Measurements from ENCODE around the gene TNRC6C. TPM values are rescaled to one million over a fixed set of nuclear protein-coding genes. Genes with fewer than 3 reads are reported as not detected.

TNRC6C gene
- total and polyA plus RNA-seq, 4 donors = 2.2 to 25.9 (median 13.8) TPM

DNA sequence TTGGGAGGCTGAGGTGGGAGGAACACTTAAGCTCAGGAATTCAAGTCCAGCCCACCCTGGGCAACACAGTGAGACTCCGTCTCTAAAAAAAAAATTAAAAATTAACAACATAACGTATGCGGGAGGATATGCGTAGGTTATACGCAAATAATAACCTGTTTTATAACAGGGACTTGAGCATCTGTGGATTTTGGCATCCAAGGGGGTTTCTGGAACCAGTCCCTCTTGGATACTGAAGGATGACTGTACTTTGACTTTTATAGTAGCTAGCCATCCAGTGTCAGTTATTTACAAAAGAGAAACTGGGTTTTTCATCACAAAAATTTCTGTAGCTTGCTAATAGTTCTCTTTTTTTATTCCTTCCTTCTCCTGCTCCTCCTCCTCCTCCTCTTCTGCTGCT lies 64.5 kb downstream of the TNRC6C start:
- no peak for DNase-seq
- TF ChIP-seq CTCF (IDR thresholded peaks at IDR 0.05; ENCODE audit: control extremely low read depth, extremely low read depth) = no peak
- Histone ChIP-seq H3K27ac (ENCODE audit: low read depth in 1 of 2, low read length in 1 of 2) (no peak overlapping the region), H3K4me3 (no peak overlapping the region), H3K36me3 (ENCODE audit: control insufficient read depth in 4 of 4, insufficient read depth in 4 of 4, low read length in 4 of 4) (peaks cover 0 to 3% (median 2%) of the 10 kb centered on the region in 4 donors), H3K9me3 (ENCODE audit: control insufficient read depth in 4 of 4, insufficient read depth in 3 of 4, low read length in 3 of 4) (no peaks in the 10 kb centered on the region), H3K4me1 (ENCODE audit: control insufficient read depth in 5 of 5, insufficient read depth in 5 of 5, low read length in 5 of 5) (peaks cover 0 to 20% (median 15%) of the 10 kb centered on the region in 5 donors), H3K9ac (ENCODE audit: insufficient read depth in 1 of 2, low read length in 2 of 2) (no peak overlapping the region), H3K27me3 (ENCODE audit: control insufficient read depth in 3 of 3, insufficient read depth in 3 of 3, low read length in 2 of 3) (no peaks in the 10 kb centered on the region)
- no peak for ATAC-seq (ENCODE audit: insufficient read depth, low FRiP score)
- 87 to 88% methylated on average over 5 of the region's 5 CpGs for WGBS, 2 donors

- 49 to 79% methylated on average over 2 of the region's 2 CpGs for WGBS, 2 donors
- ATAC-seq (ENCODE audit: insufficient read depth, low FRiP score) (no peak), DNase-seq (no peak)
- Histone ChIP-seq H3K4me3 (no peak overlapping the region), H3K27me3 (ENCODE audit: control insufficient read depth in 3 of 3, insufficient read depth in 3 of 3, low read length in 2 of 3) (no peaks in the 10 kb centered on the region), H3K36me3 (ENCODE audit: control insufficient read depth in 4 of 4, insufficient read depth in 4 of 4, low read length in 4 of 4) (peaks cover 0 to 8% (median 1%) of the 10 kb centered on the region in 4 donors), H3K9ac (ENCODE audit: insufficient read depth in 1 of 2, low read length in 2 of 2) (no peak overlapping the region), H3K27ac (ENCODE audit: low read depth in 1 of 2, low read length in 1 of 2) (no peak overlapping the region), H3K9me3 (ENCODE audit: control insufficient read depth in 4 of 4, insufficient read depth in 3 of 4, low read length in 3 of 4) (peaks cover 0 to 3% (median 0%) of the 10 kb centered on the region in 4 donors), H3K4me1 (ENCODE audit: control insufficient read depth in 5 of 5, insufficient read depth in 5 of 5, low read length in 5 of 5) (peaks cover 0 to 20% (median 12%) of the 10 kb centered on the region in 5 donors)
- no peak for TF ChIP-seq CTCF (IDR thresholded peaks at IDR 0.05; ENCODE audit: control extremely low read depth, extremely low read depth)
These were observed 67.9 kb downstream of the TNRC6C start for GRCh38 chr17:78026381-78026780.

- Histone ChIP-seq H3K27me3 (ENCODE audit: control insufficient read depth in 3 of 3, insufficient read depth in 3 of 3, low read length in 2 of 3) (no peaks in the 10 kb centered on the region), H3K9me3 (ENCODE audit: control insufficient read depth in 4 of 4, insufficient read depth in 3 of 4, low read length in 3 of 4) (peaks cover 0 to 3% (median 0%) of the 10 kb centered on the region in 4 donors), H3K4me3 (no peak overlapping the region), H3K9ac (ENCODE audit: insufficient read depth in 1 of 2, low read length in 2 of 2) (no peak overlapping the region), H3K36me3 (ENCODE audit: control insufficient read depth in 4 of 4, insufficient read depth in 4 of 4, low read length in 4 of 4) (peaks cover under 1 to 10% (median 4%) of the 10 kb centered on the region in 4 donors), H3K4me1 (ENCODE audit: control insufficient read depth in 5 of 5, insufficient read depth in 5 of 5, low read length in 5 of 5) (peaks cover 0 to 27% (median 14%) of the 10 kb centered on the region in 5 donors), H3K27ac (ENCODE audit: low read depth in 1 of 2, low read length in 1 of 2) (no peak overlapping the region)
- no peak for ATAC-seq (ENCODE audit: insufficient read depth, low FRiP score)
- no peak for DNase-seq
- TF ChIP-seq CTCF (IDR thresholded peaks at IDR 0.05; ENCODE audit: control extremely low read depth, extremely low read depth) = no peak
- WGBS, 2 donors = 68 to 88% methylated on average over 2 of the region's 2 CpGs
These were observed 68.6 kb downstream of the TNRC6C start for GRCh38 chr17:78027121-78027520.

GRCh38 chr17:78029697-78030096 lies 71.2 kb downstream of the TNRC6C start:
- TF ChIP-seq CTCF (IDR thresholded peaks at IDR 0.05; ENCODE audit: control extremely low read depth, extremely low read depth) = no peak
- Histone ChIP-seq H3K36me3 (ENCODE audit: control insufficient read depth in 4 of 4, insufficient read depth in 4 of 4, low read length in 4 of 4) (peaks cover 2 to 13% (median 4%) of the 10 kb centered on the region in 4 donors), H3K27ac (ENCODE audit: low read depth in 1 of 2, low read length in 1 of 2) (no peak overlapping the region), H3K9ac (ENCODE audit: insufficient read depth in 1 of 2, low read length in 2 of 2) (no peak overlapping the region), H3K9me3 (ENCODE audit: control insufficient read depth in 4 of 4, insufficient read depth in 3 of 4, low read length in 3 of 4) (peaks cover 0 to 3% (median 0%) of the 10 kb centered on the region in 4 donors), H3K27me3 (ENCODE audit: control insufficient read depth in 3 of 3, insufficient read depth in 3 of 3, low read length in 2 of 3) (no peaks in the 10 kb centered on the region), H3K4me3 (no peak overlapping the region), H3K4me1 (ENCODE audit: control insufficient read depth in 5 of 5, insufficient read depth in 5 of 5, low read length in 5 of 5) (peaks cover 0 to 38% (median 14%) of the 10 kb centered on the region in 5 donors)
- DNase-seq (no peak), ATAC-seq (ENCODE audit: insufficient read depth, low FRiP score) (no peak)
- 72 to 79% methylated on average over 1 of the region's 1 CpG for WGBS, 2 donors

All from lung (tissue), 12 donors.